HepG2 (cell line): ENCODE data around the gene UBFD1. TPM values are rescaled to one million over a fixed set of nuclear protein-coding genes. Genes with fewer than 3 reads are reported as not detected.

Experiments used
- CBX5 ChIP-seq: sonication (generic); formaldehyde crosslinking; IDR thresholded peaks from 2 replicates; pipeline ENCODE4 v1.4.0; 2020; ENCODE audit warnings: missing genetic modification reagents, borderline replicate concordance
- MTA1 ChIP-seq: sonication (generic); formaldehyde crosslinking; IDR thresholded peaks from 2 replicates; pipeline ENCODE4 v1.4.0; 2020; ENCODE audit warnings: missing genetic modification reagents, mild to moderate bottlenecking, borderline replicate concordance
- NRL ChIP-seq: sonication (generic); formaldehyde crosslinking; IDR thresholded peaks from 2 replicates; pipeline ENCODE4 v1.5.0; 2020; ENCODE audit warnings: missing genetic modification reagents, mild to moderate bottlenecking, moderate library complexity, borderline replicate concordance
- REL ChIP-seq: sonication (generic); formaldehyde crosslinking; conservative IDR thresholded peaks from 2 replicates; pipeline ENCODE4 v1.8.0; 2022; ENCODE audit warnings: mild to moderate bottlenecking, missing genetic modification reagents, moderate library complexity
- SOX6 ChIP-seq, 2 experiments: fragments of 450-650 bp in 1 of 2; sonication (generic) in 1 of 2; formaldehyde crosslinking in 1 of 2; IDR thresholded peaks; 2 replicates each; pipeline versions ENCODE4 v1.4.0 to v1.6.1; 2017 to 2020; ENCODE audit warnings: antibody characterized with exemption in 1 of 2, mild to moderate bottlenecking in 1 of 2, missing genetic modification reagents in 1 of 2
- TEAD3 ChIP-seq: optimal IDR thresholded peaks from 2 replicates; pipeline ENCODE3; 2016; ENCODE audit warnings: borderline replicate concordance
- ZFP37 ChIP-seq: sonication (generic); formaldehyde crosslinking; IDR thresholded peaks from 2 replicates; pipeline ENCODE4 v1.4.0; 2020; ENCODE audit warnings: missing genetic modification reagents, borderline replicate concordance
- ZNF12 ChIP-seq: sonication (generic); formaldehyde crosslinking; IDR thresholded peaks from 2 replicates; pipeline ENCODE4 v1.5.0; 2020; ENCODE audit warnings: missing genetic modification reagents
- ZNF264 ChIP-seq: sonication (generic); formaldehyde crosslinking; IDR thresholded peaks from 2 replicates; pipeline ENCODE4 v1.4.0; 2020; ENCODE audit warnings: missing genetic modification reagents
- ZNF354B ChIP-seq: sonication (generic); formaldehyde crosslinking; IDR thresholded peaks from 2 replicates; pipeline ENCODE4 v1.8.0; 2022; ENCODE audit warnings: mild to moderate bottlenecking, missing genetic modification reagents
- ZNF460 ChIP-seq: sonication (generic); formaldehyde crosslinking; IDR thresholded peaks from 2 replicates; pipeline ENCODE4 v1.5.1; 2020; ENCODE audit warnings: missing genetic modification reagents, mild to moderate bottlenecking, borderline replicate concordance
- ZNF567 ChIP-seq: sonication (generic); formaldehyde crosslinking; IDR thresholded peaks from 2 replicates; pipeline ENCODE4 v1.8.1; 2023; ENCODE audit warnings: mild to moderate bottlenecking, missing genetic modification reagents, borderline replicate concordance
- ZNF768 ChIP-seq: sonication (generic); formaldehyde crosslinking; IDR thresholded peaks from 2 replicates; pipeline ENCODE4 v1.4.0; 2020; ENCODE audit warnings: missing genetic modification reagents
- ZNF839 ChIP-seq: sonication (generic); formaldehyde crosslinking; IDR thresholded peaks from 2 replicates; pipeline ENCODE4 v1.4.0; 2020; ENCODE audit warnings: missing genetic modification reagents, mild to moderate bottlenecking, borderline replicate concordance
- ZSCAN21 ChIP-seq: sonication (generic); formaldehyde crosslinking; IDR thresholded peaks from 2 replicates; pipeline ENCODE4 v1.8.0; 2022; ENCODE audit warnings: mild to moderate bottlenecking, missing genetic modification reagents, moderate library complexity, borderline replicate concordance
- polyA plus RNA-seq, 8 experiments: library from polyadenylated mRNA; depleted of rRNA in 3 of 8; stranded (reverse) in 7 of 8; unstranded in 1 of 8; fragments of >200 nt; fragmentation: Illumina TruSeq in 4 of 8; extraction: Trizol in 4 of 8; gene quantifications; 2 replicates each; pipeline versions ENCODE4 v1.2.1 to v1.2.3, GENCODE V29; 2011 to 2016; ENCODE audit warnings: low read depth in 4 of 8, missing spikeins in 1 of 8, mixed read lengths in 1 of 8; ENCODE audit not compliant: insufficient read depth in 1 of 8
- total RNA-seq, 5 experiments: library from RNA; depleted of rRNA; stranded (reverse); fragments of >200 nt; fragmentation: Illumina TruSeq; extraction: Trizol; gene quantifications; 2 replicates each; pipeline ENCODE4 v1.2.3, GENCODE V29; 2016; ENCODE audit warnings: low read depth in 1 of 5
- TF ChIP-seq, protein P1 (sequence below): sonication (generic); formaldehyde crosslinking; IDR thresholded peaks from 2 replicates; pipeline ENCODE4 v1.4.0; 2020; ENCODE audit warnings: missing genetic modification reagents
- TF ChIP-seq, protein P2 (sequence below): sonication (generic); formaldehyde crosslinking; IDR thresholded peaks from 2 replicates; pipeline ENCODE4 v1.5.1; 2020; ENCODE audit warnings: mild to moderate bottlenecking, missing genetic modification reagents, moderate library complexity
- TF ChIP-seq, protein P3 (sequence below): sonication (generic); formaldehyde crosslinking; IDR thresholded peaks from 2 replicates; pipeline ENCODE4 v1.4.0; 2020; ENCODE audit warnings: missing genetic modification reagents, mild to moderate bottlenecking, borderline replicate concordance

UBFD1 gene
- total and polyA plus RNA-seq, 2 of the 13 experiments (the other 11 are each of a cell fraction or from before 2014, with no cell fraction given), result 100 to 111 TPM

DNA sequence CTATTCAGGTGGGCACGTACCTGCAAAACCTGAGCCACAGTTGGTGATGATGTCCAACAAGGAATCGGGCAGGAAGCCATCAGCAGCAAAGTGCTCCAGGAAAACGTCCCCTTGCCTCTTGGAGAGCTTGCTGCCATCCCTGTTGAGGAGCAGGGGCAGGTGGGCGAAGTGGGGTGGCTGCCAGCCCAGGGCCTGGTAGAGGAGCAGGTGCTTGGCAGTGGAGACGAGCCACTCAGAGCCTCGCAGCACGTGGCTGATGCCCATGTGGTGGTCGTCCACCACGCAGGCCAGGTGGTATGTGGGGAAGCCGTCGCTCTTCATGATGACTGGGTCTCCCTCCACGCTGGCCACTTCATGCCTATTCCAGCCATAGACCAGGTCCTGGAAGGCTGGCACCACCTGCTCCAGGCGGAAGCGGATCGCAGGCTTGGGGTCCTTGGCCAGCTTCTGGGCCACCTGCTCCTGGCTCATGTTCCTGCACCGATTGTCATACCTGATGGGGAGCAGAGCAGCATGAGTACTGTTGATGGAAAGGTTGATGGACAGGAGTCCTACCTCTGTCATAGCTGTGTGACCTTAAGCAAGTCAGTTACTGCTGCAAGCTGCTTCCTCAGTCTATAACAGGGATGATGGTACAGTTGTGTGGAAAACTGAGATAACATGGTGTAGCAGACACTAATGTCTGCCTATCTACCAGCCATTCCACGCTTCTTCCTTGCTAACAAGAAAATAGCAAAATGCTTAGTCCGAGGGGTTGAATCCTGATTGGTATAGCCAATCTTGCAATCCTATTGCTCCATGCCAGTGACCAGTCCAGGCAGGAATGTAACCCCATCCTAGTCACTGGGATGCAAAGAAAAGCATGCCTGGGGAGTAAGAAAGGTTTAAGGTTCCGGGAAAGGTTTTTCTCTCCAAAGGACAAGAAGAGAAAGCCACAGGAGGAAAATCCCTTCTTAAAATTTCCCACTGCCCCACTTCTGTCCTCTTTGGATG, 22.4 kb upstream of the UBFD1 start (continued):
- TF ChIP-seq, protein P1, sequence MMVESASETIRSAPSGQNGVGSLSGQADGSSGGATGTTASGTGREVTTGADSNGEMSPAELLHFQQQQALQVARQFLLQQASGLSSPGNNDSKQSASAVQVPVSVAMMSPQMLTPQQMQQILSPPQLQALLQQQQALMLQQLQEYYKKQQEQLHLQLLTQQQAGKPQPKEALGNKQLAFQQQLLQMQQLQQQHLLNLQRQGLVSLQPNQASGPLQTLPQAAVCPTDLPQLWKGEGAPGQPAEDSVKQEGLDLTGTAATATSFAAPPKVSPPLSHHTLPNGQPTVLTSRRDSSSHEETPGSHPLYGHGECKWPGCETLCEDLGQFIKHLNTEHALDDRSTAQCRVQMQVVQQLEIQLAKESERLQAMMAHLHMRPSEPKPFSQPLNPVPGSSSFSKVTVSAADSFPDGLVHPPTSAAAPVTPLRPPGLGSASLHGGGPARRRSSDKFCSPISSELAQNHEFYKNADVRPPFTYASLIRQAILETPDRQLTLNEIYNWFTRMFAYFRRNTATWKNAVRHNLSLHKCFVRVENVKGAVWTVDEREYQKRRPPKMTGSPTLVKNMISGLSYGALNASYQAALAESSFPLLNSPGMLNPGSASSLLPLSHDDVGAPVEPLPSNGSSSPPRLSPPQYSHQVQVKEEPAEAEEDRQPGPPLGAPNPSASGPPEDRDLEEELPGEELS (CRISPR knock-in tag), result no peak
- no peak for TF ChIP-seq TEAD3 (CRISPR knock-in tag)
- TF ChIP-seq, protein P2, sequence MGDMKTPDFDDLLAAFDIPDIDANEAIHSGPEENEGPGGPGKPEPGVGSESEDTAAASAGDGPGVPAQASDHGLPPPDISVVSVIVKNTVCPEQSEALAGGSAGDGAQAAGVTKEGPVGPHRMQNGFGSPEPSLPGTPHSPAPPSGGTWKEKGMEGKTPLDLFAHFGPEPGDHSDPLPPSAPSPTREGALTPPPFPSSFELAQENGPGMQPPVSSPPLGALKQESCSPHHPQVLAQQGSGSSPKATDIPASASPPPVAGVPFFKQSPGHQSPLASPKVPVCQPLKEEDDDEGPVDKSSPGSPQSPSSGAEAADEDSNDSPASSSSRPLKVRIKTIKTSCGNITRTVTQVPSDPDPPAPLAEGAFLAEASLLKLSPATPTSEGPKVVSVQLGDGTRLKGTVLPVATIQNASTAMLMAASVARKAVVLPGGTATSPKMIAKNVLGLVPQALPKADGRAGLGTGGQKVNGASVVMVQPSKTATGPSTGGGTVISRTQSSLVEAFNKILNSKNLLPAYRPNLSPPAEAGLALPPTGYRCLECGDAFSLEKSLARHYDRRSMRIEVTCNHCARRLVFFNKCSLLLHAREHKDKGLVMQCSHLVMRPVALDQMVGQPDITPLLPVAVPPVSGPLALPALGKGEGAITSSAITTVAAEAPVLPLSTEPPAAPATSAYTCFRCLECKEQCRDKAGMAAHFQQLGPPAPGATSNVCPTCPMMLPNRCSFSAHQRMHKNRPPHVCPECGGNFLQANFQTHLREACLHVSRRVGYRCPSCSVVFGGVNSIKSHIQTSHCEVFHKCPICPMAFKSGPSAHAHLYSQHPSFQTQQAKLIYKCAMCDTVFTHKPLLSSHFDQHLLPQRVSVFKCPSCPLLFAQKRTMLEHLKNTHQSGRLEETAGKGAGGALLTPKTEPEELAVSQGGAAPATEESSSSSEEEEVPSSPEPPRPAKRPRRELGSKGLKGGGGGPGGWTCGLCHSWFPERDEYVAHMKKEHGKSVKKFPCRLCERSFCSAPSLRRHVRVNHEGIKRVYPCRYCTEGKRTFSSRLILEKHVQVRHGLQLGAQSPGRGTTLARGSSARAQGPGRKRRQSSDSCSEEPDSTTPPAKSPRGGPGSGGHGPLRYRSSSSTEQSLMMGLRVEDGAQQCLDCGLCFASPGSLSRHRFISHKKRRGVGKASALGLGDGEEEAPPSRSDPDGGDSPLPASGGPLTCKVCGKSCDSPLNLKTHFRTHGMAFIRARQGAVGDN (CRISPR knock-in tag), result peak; percentile 31; the same call in 1 of the 2 replicates
- TF ChIP-seq ZNF768 (CRISPR knock-in tag), result peak; percentile 31; the same call in 1 of the 2 replicates
- no peak for TF ChIP-seq REL (CRISPR knock-in tag)
- TF ChIP-seq ZNF567 (CRISPR knock-in tag), result 0 out of 2 replicates have a peak, but pooled peaks have one; percentile 52
- TF ChIP-seq CBX5 (CRISPR knock-in tag), result no peak
- 0 out of 2 replicates have a peak, but pooled peaks have one; percentile 53 for TF ChIP-seq MTA1 (CRISPR knock-in tag)
- TF ChIP-seq ZNF839 (CRISPR knock-in tag), result 0 out of 2 replicates have a peak, but pooled peaks have one; percentile 37
- 0 out of 2 replicates have a peak, but pooled peaks have one; percentile 8 for TF ChIP-seq ZNF354B (CRISPR knock-in tag)
- no peak for TF ChIP-seq SOX6 (IDR thresholded peaks at IDR 0.05)
- TF ChIP-seq SOX6 (CRISPR knock-in tag; IDR thresholded peaks at IDR 0.05), result no peak
- TF ChIP-seq ZSCAN21 (CRISPR knock-in tag), result no peak
- no peak for TF ChIP-seq ZNF264 (CRISPR knock-in tag)
- TF ChIP-seq ZNF460 (CRISPR knock-in tag), result no peak
- TF ChIP-seq, protein P3, sequence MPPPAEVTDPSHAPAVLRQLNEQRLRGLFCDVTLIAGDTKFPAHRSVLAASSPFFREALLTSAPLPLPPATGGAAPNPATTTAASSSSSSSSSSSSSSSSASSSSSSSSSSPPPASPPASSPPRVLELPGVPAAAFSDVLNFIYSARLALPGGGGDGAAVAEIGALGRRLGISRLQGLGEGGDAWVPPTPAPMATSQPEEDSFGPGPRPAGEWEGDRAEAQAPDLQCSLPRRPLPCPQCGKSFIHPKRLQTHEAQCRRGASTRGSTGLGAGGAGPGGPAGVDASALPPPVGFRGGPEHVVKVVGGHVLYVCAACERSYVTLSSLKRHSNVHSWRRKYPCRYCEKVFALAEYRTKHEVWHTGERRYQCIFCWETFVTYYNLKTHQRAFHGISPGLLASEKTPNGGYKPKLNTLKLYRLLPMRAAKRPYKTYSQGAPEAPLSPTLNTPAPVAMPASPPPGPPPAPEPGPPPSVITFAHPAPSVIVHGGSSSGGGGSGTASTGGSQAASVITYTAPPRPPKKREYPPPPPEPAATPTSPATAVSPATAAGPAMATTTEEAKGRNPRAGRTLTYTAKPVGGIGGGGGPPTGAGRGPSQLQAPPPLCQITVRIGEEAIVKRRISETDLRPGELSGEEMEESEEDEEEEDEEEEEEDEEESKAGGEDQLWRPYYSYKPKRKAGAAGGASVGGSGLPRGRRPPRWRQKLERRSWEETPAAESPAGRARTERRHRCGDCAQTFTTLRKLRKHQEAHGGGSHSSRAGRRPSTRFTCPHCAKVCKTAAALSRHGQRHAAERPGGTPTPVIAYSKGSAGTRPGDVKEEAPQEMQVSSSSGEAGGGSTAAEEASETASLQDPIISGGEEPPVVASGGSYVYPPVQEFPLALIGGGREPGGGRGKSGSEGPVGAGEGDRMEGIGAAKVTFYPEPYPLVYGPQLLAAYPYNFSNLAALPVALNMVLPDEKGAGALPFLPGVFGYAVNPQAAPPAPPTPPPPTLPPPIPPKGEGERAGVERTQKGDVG (CRISPR knock-in tag), result no peak
- TF ChIP-seq NRL, result peak; percentile 63; the same call in 1 of the 2 replicates
- no peak for TF ChIP-seq ZNF12 (CRISPR knock-in tag)
- no peak for TF ChIP-seq ZFP37 (CRISPR knock-in tag)
